Nucleus accumbens (tissue), 56 donors: ENCODE data around the gene CD82.
"Not testable (repeated sequence)": the region's sequence is repeated elsewhere in the genome, so short reads cannot be mapped to it uniquely, and the experiment has no call there.

Source experiments
- DNase-seq, 56 donors: peaks; one replicate each; lab custom pipeline; 2025; lab: John Stamatoyannopoulos, UW

Gene CD82

GRCh38 chr11:44533921-44534711, 31.3 kb upstream of the CD82 start:
- no peak for DNase-seq

- no peak for DNase-seq
These were observed 30.1 kb upstream of the CD82 start for GRCh38 chr11:44535191-44535980.

- DNase-seq: no peak
These were observed 28.5 kb upstream of the CD82 start for GRCh38 chr11:44536788-44537516.

DNA sequence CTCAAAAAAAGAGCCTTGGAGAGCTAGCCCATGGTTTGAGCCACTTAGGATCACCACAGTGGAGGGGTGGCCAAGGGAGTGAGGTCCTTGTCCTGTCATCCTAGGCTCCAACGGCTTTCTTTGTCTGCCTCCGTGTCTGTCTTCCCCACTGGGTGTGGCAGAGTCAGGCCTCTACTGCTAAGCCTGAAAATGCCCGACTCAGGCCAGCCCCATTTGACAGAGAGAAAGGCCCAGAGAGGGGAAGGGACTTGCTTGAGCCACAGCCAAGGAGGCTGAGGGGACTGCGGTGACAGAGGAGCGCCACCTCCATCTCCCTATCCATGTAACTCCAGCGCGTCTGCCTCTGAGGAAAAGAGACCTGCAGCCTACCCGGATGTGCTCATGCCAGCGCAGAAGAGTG, 27.8 kb upstream of the CD82 start:
- no peak for DNase-seq

DNA sequence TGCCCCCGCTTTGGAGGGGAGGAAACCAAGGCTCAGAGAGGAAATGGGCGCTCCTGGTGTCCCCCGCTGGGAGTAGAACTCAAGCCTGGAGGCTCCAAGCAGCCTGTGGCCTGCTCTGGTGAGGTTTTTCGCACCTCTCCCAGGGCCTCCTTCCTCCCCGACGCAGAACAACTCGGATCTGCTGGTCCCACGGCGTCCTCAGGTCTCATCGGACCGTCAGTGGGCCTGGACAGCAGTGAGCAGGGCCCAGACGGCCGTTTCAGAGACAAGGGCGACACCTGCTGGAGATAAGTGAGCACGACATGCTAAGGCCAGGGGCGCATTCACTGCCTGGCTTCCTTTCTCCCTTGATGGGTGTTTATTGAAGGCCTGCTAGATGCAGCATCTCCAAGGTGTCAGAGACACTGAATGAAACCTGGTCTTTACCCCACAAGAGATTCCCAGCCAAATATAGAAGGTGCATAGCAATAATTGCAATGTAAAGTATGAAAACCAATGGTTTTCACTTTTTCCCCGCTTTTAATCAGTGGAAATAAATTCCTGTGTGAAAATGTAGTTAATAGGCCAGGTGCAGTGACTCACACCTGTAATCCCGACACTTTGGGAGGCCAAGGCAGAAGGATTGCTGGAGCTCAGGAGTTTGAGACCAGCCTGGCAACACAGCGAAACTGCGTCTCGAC, 26.9 kb upstream of the CD82 start:
- DNase-seq: peak in 50 of 56 donors; percentile 8 to 81 (median 56)

GRCh38 chr11:44539971-44540370, 25.5 kb upstream of the CD82 start:
- no peak for DNase-seq

DNA sequence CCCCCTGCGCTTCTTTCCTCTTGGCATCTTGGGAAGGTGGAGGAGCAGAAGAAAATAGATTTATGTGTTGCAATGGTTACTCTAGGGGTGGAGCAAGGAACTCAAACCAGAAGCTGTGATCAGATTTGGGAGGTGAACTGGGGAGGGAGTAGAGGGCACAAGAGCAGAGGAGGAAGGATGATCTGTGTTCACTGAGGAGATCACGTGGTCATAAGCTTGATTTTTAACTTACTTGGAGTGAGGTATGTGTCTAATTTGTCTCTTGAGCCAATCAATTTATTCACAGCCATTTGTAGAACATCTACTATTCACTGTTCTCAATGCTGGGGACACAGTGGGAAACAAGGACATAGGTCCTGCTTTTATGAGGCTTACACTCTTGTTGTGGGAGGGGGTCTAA, 24.8 kb upstream of the CD82 start:
- DNase-seq: no peak

DNA sequence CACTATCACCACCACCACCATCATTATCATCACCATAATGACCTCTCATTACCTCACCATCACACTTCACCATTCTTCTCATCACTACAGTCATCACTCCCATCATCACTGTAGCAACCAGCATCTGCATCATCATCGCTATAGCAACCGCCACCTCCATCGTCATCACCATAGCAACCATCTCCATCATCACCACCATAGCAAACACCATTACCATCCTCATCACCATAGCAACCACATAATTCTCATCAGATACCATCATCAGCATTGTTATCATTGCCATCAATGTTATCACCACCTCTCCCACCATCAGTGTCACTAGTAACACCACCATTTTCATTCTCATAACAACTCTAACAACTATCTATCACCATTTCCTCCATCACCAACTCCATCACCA, 23.1 kb upstream of the CD82 start:
- peak in 1 of 56 donors; percentile 11 for DNase-seq

- not testable (repeated sequence) for DNase-seq
These were observed 18.5 kb upstream of the CD82 start for GRCh38 chr11:44546984-44547383.

GRCh38 chr11:44547534-44547933, 17.9 kb upstream of the CD82 start:
- DNase-seq: not testable (repeated sequence)

DNA sequence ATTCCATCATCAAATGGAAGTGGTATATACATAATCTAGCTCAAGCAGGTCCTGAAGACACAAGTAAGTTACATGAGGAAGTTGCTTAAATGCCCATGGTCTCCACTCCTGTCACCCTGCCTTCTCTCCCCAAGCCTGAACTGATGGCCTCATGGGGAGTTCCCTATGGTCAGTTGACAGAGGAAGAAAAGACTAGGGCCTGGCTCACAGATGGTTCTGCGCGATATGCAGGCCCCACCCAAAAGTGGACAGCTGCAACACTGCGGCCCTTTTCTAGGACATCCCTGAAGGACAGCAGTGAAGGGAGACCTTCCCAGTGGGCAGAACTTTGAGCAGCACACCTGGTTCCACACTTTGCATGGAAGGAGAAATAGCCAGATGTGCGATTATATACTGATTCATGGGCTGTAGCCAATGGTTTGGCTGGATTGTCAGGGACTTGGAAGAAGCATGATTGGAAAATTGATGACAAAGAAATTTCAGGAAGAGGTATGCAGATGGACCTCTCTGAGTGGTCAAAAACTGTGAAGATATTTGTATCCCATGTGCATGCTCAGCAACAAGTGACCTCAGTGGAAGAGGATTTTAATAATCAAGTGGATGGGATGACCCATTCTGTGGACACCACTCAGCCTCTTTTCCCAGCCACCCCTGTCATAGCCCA, 17.3 kb upstream of the CD82 start:
- no peak for DNase-seq

DNA sequence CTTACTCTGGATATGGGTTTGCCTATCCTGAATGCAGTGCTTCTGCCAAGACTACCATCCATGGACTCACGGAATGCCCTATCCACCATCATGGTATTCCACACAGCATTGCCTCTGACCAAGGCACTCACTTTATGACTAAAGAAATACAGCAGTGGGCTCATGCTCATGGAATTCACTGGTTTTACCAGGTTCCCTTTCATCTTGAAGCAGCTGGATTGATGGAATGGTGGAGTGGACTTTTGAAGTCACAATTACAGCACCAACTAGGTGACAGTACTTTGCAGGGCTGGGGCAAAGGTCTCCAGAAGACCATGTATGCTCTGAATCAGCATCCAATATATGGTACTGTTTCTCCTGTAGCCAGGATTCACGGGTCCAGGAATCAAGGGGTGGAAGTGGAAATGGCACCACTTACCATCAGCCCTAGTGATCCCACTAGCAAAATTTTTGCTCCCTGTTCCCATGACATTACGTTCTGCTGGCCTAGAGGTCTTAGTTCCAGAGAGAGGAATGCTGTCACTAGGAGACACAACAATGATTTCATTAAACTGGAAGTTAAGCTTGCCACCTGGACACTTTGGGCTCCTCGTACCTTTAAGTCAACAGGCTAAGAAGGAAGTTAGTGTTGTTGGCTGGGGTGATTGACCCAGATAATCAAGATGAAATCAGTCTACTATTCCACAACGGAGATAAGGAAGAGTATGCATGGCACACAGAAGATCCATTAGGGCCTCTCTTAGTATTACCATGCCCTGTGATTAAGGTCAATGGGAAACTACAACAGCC, 16.3 kb upstream of the CD82 start:
- not testable (repeated sequence) for DNase-seq

- DNase-seq: no peak
These were observed 15.3 kb upstream of the CD82 start for GRCh38 chr11:44550123-44550522.

GRCh38 chr11:44551456-44552139, 13.9 kb upstream of the CD82 start:
- no peak for DNase-seq

DNA sequence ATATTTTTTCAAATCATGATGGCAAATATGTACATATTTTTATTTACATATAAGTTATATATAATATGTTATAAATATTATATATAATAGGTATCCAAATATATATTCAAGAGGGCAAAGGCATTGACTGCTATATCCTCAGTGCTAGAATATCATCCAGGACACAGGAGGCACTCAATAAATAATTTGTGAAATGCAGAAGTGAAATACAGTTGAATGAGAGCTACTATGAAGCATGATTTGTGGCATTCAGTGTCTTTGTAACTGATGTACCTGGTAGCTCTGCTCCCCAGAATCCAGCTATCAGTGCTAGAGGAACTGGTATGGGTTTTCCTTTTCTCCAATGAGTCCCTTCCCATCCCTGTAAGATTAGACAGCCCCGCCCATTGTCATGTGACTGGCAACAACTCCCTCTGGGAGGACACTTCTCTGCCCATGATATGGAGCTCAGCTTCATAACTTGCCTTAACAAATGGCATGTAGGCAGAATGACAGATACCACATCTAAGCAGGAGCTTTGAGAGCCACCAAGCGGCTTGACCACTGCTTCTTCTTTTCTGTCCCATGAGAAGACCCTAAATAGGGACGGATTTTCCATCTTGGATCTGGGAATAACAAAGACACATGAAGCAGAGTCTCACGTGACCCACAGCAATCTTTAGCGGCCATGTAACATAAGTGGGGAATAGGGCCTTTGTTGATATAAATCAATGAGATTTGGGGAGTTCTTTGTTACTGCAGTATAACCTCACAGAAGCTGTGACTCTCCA, 10.2 kb upstream of the CD82 start:
- DNase-seq: no peak

GRCh38 chr11:44556735-44557409, 8.6 kb upstream of the CD82 start:
- DNase-seq: peak in 45 of 56 donors; percentile 13 to 82 (median 45)

DNA sequence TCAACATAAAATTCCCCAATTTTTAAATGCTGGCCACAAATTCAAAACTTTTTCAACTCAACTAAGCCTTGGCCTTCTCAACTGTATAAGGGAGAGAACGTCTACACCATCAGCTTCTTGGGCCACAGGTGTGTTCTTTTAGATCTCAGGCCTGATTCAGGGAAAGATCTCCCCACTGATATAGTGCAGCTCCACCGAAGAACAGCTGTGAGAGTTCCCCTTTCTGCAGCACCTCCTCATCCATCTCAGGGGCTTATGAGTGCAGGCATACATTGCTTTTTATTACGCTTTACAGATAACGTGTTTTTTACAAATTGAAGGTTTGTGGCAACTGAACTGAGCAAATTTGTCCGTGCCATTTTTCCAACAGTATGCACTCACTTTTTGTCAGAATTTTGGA, 8.0 kb upstream of the CD82 start:
- no peak for DNase-seq
